SIG-M5 treated with dmso at 0.1 percent for 504 hours (cell line): ENCODE results near the gene BTG1.
A peak's percentile ranks its signal among the peaks of the same experiment; 100 is the strongest.

ENCODE experiments used
- DNase-seq: peaks from one replicate; lab custom pipeline; 2025; ENCODE audit not compliant: unreplicated experiment; lab: John Stamatoyannopoulos, UW

The BTG1 gene

DNA sequence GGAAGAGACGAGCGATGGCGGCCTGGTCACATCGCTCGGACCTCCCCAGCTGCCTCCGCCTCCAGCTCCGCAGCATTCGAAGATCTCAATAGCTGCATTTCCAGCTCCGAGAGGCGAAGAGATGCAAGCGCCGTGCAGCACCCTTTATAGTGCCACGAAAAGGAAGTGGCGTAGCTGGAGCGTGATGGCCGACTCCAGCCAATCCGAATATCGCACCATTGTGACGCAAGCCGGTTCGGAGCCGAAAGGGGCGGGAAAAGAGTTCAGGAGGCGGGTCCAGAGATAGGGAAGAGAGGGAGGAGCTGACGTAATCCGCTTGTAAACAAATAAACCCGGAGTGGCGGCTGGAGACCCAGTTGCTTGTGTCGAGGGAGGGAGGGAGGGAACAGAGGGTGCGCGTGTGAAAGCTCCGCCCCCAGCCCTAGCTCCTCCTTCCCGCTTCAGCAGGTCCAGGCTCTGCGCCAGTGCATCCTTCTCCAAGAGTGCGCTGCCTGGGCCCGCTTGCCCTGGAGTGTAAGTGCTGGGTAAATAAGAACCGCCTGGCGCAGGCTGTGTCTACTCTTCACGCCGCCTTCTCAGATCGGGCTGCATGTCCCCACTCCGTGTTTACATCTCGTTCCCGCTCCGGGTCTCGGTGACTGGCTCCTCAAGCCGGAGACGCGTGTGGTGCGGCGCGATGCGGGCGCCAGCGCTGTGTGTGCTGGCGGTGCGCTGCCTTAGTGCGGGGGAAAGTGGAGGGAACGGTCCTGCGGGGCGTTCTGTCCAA, at the start of gene BTG1:
TSS of gene BTG1 (minus strand) at position 116 of the 766 bp plus-strand sequence. CDS start 311 bp downstream, outside the sequence.
- DNase-seq = peak; percentile 100

- DNase-seq = no peak
Measured at GRCh38 chr12:92194561-92194960, 48.9 kb upstream of the BTG1 start.

DNA sequence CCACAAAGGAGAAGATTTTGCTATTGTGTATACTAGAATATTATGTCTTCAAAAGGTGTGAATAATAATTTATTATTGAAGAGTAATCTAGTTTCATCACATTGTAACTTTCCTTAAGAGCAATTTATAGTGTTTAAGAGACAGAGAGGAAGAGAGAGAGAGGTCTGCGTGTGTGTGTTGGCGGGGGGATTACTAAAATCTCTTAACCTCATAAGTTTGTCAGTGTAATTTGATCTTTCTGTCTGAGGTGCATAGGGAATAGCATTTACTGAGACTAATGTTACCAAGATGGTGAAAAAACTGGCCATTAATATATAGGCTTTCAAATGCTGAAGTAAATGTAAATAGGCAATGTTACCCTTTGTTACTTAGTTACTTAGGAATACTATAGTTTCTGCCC, 48.2 kb upstream of the BTG1 start:
- no peak for DNase-seq

DNA sequence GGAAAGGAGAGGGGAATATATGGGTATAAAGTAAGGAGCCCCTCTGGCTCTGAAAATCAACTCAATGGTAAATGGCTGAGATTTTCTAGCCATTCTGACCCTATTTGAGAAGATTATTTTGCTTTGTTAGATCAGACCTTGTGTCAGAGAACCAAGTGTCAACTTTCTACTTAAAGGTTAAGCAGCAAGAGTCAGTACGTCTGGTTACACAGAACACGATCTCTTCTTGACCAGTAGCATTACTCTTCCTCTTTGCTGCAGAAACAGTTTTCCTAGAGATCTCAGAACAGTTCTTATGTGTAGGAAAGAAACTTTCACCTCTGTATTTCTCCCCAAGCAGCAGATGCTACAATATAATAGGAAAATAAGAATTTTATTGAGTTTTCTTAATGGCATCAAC, 47.4 kb upstream of the BTG1 start:
- no peak for DNase-seq

GRCh38 chr12:92192360-92192759, 46.7 kb upstream of the BTG1 start:
- DNase-seq = no peak

- no peak for DNase-seq
Measured at GRCh38 chr12:92191061-92191460, 45.4 kb upstream of the BTG1 start.

DNA sequence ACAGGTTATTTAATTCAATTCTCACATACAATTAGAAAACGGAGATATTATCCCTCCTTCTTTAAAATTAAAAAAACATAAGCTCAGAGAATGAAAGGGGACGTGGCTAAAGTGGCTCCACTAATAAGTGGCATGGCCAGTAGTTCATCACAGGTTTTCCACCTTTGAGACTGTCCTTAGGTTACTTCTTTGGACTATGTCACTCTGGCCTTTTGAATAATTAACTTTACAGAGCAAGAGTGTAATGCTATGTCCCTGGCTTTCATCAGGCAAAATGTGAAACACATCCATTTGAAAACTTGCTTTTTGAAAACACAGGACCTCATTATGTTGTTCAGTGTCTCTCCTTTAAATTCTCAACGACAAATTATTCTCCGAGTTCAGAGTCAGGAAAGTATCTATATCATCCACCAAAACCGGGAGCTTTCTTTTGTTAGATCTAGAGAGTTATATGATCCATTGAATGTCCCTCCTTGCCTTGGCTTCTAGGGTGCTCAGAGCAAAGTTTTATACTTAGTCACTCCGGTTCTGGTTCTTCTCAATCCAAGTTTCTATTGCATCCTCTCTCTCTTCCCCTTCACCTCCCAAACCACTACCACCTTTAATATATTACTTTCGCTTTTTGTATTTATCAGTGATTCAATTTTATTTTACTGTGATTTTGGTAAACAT, 43.0 kb upstream of the BTG1 start:
- DNase-seq = no peak

- no peak for DNase-seq
Measured at GRCh38 chr12:92186038-92186470, 40.4 kb upstream of the BTG1 start.

DNA sequence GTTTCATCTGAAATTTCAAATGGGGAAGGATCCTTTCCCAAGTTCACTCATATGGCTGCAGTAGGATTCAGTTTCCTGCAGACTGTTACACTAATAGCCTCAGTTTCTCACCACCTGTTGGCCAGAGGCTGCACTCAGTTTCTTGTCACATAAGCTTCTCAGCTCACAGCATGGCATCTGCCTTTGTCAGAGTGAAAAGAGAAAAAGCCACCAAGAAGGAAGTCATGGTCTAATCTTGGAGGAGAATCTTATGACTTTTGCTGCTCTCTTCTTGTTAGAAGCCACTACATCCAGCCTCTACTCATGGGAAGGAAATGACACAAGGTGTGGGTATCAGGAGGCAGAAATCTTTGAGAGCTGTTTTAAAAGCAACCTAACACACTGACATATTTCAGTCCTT, 39.4 kb upstream of the BTG1 start:
- no peak for DNase-seq

DNA sequence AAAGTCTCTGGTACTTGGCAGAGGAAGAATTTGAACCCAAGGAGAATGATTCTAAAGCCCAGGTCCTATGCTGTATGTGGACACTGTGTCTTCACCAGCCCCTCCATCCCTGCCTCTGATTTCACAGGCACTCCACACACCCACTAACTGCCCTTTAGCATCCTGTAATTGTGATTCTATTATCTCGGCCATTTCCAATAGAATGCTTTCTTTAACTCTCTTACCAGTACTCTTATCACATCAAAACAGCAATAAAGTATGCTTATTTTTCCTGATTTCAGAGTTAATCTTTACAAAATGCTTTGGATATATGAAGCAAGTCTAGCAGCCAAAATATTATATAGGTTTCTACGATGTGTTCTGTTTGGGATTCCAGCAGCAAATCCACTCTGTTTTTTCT, 37.9 kb upstream of the BTG1 start:
- no peak for DNase-seq

GRCh38 chr12:92178340-92178739, 32.7 kb upstream of the BTG1 start:
- no peak for DNase-seq

DNA sequence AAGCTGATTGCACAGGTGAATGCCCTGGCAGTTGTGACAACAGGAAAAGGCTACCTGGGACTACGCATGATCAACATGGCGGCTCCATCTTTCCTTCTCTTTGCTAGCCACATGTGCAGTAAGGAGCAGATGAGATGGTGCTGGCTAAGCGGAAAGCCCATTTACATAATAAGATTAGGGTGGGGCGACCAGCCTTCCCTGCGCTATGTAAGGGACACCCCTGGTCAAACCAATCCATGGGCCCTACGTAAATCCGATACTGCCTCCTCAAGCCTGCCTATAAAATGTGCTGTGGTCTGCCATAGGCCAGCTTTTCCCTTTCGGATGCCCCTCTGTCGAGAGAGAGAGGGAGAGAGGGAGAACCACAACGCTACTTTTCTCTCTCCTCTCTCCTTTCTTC, 31.0 kb upstream of the BTG1 start:
- no peak for DNase-seq

- no peak for DNase-seq
Measured at GRCh38 chr12:92175961-92176360, 30.3 kb upstream of the BTG1 start.

DNA sequence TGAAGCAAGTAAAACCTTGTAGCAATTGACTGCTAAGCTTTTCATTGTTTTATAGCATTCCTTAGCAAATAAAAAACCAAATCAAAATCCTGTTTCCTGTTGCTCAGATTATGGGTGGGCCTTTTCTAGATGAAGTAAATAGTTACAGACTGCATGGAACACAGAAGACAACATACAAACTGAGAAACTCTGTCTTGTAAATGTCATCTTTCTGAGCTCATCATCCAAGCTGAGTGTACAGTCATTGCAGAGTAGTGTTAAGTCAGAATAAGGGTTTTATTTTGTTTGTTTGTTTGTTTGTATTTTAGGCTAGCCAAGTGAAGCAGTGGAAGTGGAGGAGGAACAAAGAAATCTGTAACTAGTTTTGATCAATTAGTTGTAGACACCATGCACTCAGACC, 24.4 kb upstream of the BTG1 start:
- DNase-seq = no peak

GRCh38 chr12:92167075-92167474, 21.4 kb upstream of the BTG1 start:
- DNase-seq = no peak

DNA sequence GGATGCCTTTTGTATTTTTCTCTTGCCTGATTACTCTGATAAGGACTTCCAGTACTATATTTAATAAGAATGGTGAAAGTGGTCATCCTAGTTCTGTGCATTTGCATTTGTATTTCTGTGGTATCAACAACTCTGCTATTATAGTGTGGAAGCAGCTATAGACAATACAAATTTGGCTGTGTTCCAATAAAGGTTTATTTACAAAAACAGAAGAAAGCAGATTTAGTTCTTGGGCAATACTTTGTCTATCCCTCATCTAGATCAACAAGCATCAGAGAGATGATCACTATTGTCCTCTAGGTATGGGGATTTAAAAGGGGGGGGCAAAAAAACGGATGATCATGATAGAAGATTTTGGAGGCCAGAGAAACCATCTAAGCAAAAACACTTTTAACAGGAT, 19.1 kb upstream of the BTG1 start:
- no peak for DNase-seq

GRCh38 chr12:92162079-92162478, 16.4 kb upstream of the BTG1 start:
- DNase-seq = peak; percentile 21

GRCh38 chr12:92158796-92159439, 13.3 kb upstream of the BTG1 start:
- DNase-seq = peak; percentile 76

DNA sequence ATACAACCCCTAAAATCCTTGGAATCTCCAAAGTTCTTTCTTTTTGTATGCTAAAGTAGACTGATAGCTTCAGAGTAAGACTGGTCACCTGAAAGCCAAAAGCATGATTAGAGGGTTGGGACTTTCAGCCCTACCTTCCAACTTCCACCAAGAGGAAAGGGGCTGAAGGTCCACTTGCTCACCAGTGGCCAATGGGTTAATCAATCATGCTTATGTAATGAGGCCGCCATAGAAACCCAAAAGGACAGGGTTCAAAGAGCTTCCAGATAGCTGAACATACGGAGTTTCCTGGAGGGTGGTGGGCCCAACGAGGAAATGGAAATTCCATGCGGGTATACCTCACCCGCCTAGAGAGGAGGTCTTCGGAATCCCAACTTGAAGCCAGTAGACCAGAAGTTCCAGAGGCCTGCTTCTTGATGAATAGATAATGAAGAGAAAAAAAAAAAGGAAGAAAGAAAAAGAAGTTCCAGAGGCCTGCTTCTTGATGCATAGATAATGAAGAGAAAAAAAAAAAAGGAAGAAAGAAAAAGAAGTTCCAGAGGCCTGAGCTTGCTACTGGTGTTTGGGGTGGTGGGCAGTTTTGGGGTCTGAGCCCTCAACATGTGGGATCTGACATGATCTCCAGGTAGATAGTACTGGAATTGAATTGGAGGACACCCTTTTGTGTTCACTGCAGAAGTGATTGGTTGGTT, 11.2 kb upstream of the BTG1 start:
- no peak for DNase-seq

GRCh38 chr12:92156139-92156538, 10.5 kb upstream of the BTG1 start:
- DNase-seq = no peak

DNA sequence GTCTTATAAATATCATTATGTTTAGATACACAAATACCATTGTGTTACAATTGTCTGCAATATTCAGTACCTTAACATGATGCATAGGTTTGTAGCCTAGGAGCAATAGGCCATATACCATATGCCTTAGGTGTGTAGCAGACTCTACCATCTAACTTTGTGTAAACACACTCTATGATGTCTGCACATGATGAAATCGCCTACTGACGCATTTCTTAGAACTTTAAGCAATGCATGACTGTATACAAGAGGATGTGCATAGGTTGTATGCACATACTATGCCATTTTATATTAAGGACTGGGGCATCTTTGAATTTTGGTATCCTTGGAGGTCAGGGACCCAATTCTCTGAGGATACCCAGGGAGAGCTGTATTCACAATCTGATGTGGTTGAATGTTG, 10.1 kb upstream of the BTG1 start:
- no peak for DNase-seq

DNA sequence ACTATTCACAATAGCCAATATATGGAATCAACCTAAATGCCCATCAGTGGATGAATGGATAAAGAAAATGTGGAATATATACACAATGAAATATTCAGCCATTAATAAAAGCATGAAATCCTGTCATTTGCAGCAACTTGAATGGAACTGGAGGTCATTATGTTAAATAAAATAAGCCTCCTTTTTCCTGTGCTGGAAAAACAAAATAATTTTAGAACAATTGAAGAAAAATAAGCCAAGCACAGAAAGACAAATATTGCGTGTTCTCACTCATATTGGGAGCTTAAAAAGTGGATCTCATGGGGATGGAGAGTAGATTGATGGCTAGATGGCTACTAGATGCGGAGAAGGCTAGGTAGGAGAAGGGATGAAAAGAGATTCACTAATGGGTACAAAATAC, 6.3 kb upstream of the BTG1 start:
- no peak for DNase-seq
